Right lobe of liver (tissue), 6 donors: ENCODE measurements around the gene LEF1. TPM values are rescaled to one million over a fixed set of nuclear protein-coding genes. Genes with fewer than 3 reads are reported as not detected.

Source experiments
- ATAC-seq, 4 donors: fragments of 200-7000 bp; cut with Tn5 transposase; one replicate each; pipeline ENCODE4 v1.9.1; 2020; ENCODE audit warnings: mild to moderate bottlenecking in 4 of 4, moderate library complexity in 4 of 4
- DNase-seq, 3 donors: peaks; one replicate each; pipeline ENCODE4 v3.0.0-alpha.2; 2020
- H3K27ac ChIP-seq, 3 donors: fragments of 200-600 bp; one replicate each; pipeline ENCODE4 v1.8.0; 2022
- H3K27me3 ChIP-seq, 2 donors: fragments of 200-600 bp; one replicate each; pipeline ENCODE4 v1.8.0; 2022
- H3K36me3 ChIP-seq, 4 donors: fragments of 200-600 bp; sonication (generic) in 1 of 4; one replicate each; pipeline versions ENCODE4 v1.5.1 to v1.8.0; 2017 to 2022; ENCODE audit warnings: control low read depth in 1 of 4
- H3K4me1 ChIP-seq, 4 donors: fragments of 200-600 bp; sonication (generic) in 1 of 4; one replicate each; pipeline versions ENCODE4 v1.5.1 to v1.8.0; 2017 to 2022; ENCODE audit warnings: control low read depth in 1 of 4
- H3K4me3 ChIP-seq, 3 donors: fragments of 200-600 bp; one replicate each; pipeline ENCODE4 v1.8.0; 2022
- H3K9me3 ChIP-seq, 4 donors: fragments of 200-600 bp; sonication (generic) in 1 of 4; one replicate each; pipeline versions ENCODE4 v1.5.1 to v1.8.0; 2017 to 2022; ENCODE audit warnings: control low read depth in 1 of 4
- POLR2A ChIP-seq: fragments of 450-650 bp; IDR thresholded peaks from one replicate; pipeline ENCODE4 v1.6.1; 2017; ENCODE audit warnings: antibody characterized with exemption, mild to moderate bottlenecking
- WGBS: methylation state at CpG from one replicate; pipeline ENCODE4 v1.1.6; 2018; ENCODE audit warnings: low coverage, low lambda C conversion rate; ENCODE audit not compliant: insufficient coverage; ENCODE audit errors: missing lambda C conversion rate; 5-methylcytosine and 5-hydroxymethylcytosine counted together
- intact Hi-C, 2 donors: fragments of 100-400 bp; cut with DNase I; formaldehyde crosslinking; loops; one replicate each; pipeline versions ENCODE4 v1.11.2 to v1.14.1; 2022
- total RNA-seq, 6 experiments: library from RNA; depleted of rRNA in 2 of 6; stranded (reverse); fragments of >200 nt in 2 of 6; fragmentation: NEBNext Ultra II Directional in 3 of 6; extraction: Animal tissue kit (Norgen Biotek cat#: 25700) in 3 of 6; gene quantifications; one replicate each; pipeline versions ENCODE4 v1.1.0 to v1.2.4, GENCODE V29; 2016 to 2023
- TF ChIP-seq, protein P1 (sequence below), 4 donors: fragments of 200-600 bp in 3 of 4; fragments of 450-650 bp in 1 of 4; IDR thresholded peaks; one replicate each; pipeline versions ENCODE4 v1.5.1 to v1.8.0; 2016 to 2022; ENCODE audit warnings: antibody characterized with exemption in 4 of 4, mild to moderate bottlenecking in 2 of 4
- donor health status: DM: no; HTN: yes; CAD: no.
- donor health status: DM: no; HTN: no; CAD: no.
- donor health status: DM: no; HTN: no; CAD: no.
- donor health status: DM: no; HTN: yes; CAD: no.
- donor health status: DM: no; HTN: yes; CAD: no.

LEF1 gene
- total RNA-seq, 6 experiments from 2014 or later: 0.19 to 0.66 (median 0.42) TPM; not detected in 1

DNA sequence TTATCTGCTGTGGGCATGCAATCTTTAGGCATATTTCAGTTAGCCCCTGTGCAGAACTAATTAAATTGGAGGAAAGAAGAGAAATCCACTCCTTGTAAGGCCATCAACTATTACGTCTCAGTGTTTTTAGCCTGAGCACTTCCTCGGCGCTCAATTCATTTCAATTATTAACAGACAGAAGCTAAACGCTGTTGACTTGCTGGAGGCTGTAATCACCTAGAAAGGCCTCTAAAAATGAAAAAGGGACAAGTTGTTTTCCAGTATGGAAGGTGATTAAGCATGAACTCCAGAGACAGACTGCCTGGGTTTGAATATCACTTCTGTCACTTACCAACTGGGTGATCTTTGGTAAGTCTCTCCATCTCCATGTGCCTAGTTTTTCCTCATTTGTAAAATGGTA is 59.6 kb downstream of the LEF1 start:
- ATAC-seq (no peak), DNase-seq (no peak)
- intact Hi-C loops: no loop called here
- no peaks in the 10 kb centered on the region for H3K27me3 ChIP-seq
- no peaks in the 10 kb centered on the region for H3K9me3 ChIP-seq
- H3K4me1 ChIP-seq: no peaks in the 10 kb centered on the region
- H3K36me3 ChIP-seq: no peaks in the 10 kb centered on the region
- WGBS: 57% methylated on average over 4 of the region's 4 CpGs
- no peak for TF ChIP-seq POLR2A
- TF ChIP-seq, protein P1, sequence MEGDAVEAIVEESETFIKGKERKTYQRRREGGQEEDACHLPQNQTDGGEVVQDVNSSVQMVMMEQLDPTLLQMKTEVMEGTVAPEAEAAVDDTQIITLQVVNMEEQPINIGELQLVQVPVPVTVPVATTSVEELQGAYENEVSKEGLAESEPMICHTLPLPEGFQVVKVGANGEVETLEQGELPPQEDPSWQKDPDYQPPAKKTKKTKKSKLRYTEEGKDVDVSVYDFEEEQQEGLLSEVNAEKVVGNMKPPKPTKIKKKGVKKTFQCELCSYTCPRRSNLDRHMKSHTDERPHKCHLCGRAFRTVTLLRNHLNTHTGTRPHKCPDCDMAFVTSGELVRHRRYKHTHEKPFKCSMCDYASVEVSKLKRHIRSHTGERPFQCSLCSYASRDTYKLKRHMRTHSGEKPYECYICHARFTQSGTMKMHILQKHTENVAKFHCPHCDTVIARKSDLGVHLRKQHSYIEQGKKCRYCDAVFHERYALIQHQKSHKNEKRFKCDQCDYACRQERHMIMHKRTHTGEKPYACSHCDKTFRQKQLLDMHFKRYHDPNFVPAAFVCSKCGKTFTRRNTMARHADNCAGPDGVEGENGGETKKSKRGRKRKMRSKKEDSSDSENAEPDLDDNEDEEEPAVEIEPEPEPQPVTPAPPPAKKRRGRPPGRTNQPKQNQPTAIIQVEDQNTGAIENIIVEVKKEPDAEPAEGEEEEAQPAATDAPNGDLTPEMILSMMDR (IDR thresholded peaks at IDR 0.05): no peak
- H3K4me3 ChIP-seq: no peak overlapping the region
- no peak overlapping the region for H3K27ac ChIP-seq

DNA sequence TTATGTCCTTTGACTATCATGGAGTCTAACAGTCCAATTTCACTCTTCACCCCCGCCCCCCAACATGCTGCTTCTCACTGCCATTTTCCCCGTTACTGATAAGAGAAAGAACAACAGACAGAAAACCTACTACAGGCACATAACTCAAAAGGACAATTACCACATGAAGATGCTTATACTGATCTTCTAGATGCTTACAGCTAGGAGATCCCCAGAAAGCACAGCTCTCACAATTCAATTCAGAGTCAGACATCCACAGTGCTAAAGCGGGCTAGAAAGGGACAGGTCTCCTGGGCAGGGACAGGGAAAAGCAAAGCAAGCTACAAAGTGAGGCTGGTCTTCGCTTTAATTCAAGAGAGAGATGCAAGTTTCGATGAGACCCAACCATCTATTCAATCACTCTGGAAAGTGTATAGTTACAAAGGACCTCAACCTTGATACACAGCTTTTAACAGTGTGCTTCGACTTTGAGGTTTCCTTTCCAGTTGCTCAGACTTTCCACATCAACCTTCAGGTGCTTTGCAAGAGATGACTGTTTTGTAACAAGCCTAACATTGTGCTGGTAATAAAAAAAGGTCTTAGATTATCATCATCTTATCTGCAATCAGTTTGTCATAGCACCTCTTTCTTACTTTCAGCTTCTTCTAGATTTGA is 60.9 kb downstream of the LEF1 start:
- DNase-seq: no peak
- 56% methylated on average over 4 of the region's 6 CpGs for WGBS
- no peaks in the 10 kb centered on the region for H3K9me3 ChIP-seq
- H3K27me3 ChIP-seq: no peaks in the 10 kb centered on the region
- TF ChIP-seq, protein P1 (IDR thresholded peaks at IDR 0.05): no peak
- TF ChIP-seq POLR2A: no peak
- H3K27ac ChIP-seq: no peak overlapping the region
- H3K4me1 ChIP-seq: no peaks in the 10 kb centered on the region
- intact Hi-C loops: no loop called here
- no peaks in the 10 kb centered on the region for H3K36me3 ChIP-seq
- no peak for ATAC-seq
- no peak overlapping the region for H3K4me3 ChIP-seq

DNA sequence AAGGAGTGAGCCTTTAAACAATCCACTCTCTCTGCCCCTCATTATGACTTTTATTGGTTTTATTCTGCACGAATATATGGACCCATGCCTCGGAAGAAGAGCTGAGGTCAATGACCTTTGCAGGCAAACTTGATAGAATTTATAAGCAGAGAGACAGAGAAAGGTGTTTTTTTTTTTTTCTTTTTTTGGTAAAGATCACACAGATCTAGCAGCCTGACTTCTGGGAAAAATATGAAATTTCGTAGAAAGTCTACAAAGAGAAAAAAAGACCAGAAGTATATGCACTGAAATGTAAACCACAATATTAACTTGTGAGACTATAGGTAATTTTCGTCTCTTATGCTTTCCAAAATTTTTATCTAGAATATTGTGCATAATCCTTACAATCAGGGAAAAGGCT is 61.6 kb downstream of the LEF1 start:
- no peak overlapping the region for H3K27ac ChIP-seq
- H3K4me3 ChIP-seq: no peak overlapping the region
- no peaks in the 10 kb centered on the region for H3K9me3 ChIP-seq
- H3K36me3 ChIP-seq: no peaks in the 10 kb centered on the region
- intact Hi-C loops: no loop called here
- no peak for ATAC-seq
- TF ChIP-seq, protein P1 (IDR thresholded peaks at IDR 0.05): no peak
- TF ChIP-seq POLR2A: no peak
- DNase-seq: no peak
- no peaks in the 10 kb centered on the region for H3K27me3 ChIP-seq
- no peaks in the 10 kb centered on the region for H3K4me1 ChIP-seq
- WGBS: 33% methylated on average over 4 of the region's 4 CpGs

DNA sequence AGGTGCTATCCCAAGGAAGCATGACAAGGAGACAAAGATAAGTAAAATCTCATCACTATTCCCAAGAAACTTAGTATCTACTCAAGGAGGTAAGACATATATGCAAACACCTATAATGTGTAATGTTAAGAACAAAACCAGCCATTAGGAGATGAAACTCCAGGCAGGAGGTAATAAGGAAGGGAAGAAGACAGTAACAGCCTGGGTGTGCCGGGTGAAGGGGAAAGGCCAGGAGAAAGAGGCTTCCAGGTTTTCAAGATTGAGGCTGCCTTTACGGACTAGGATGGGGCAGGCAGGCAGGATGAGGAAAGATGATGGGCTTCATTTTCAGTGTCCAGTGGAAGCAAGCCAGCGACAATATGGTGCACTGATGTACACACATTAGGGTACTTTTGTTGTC is 62.5 kb downstream of the LEF1 start:
- Histone ChIP-seq H3K4me3 (no peak overlapping the region), H3K27ac (no peak overlapping the region), H3K36me3 (no peaks in the 10 kb centered on the region), H3K27me3 (no peaks in the 10 kb centered on the region), H3K9me3 (no peaks in the 10 kb centered on the region), H3K4me1 (no peaks in the 10 kb centered on the region)
- intact Hi-C loops: no loop called here
- DNase-seq (no peak), ATAC-seq (no peak)
- TF ChIP-seq, protein P1 (IDR thresholded peaks at IDR 0.05): no peak
- TF ChIP-seq POLR2A: no peak
- WGBS: 87% methylated on average over 2 of the region's 3 CpGs
